T47D (cell line): ENCODE data around the gene NT5C1B.

Source experiments
- DNase-seq, 2 experiments: peaks; one replicate each; pipeline versions ENCODE4 v3.0.0 to v3.0.0-alpha.2; 2011 to 2012; ENCODE audit warnings: low read depth in 1 of 2, low spot score in 1 of 2
- JUND ChIP-seq: IDR thresholded peaks from 2 replicates; pipeline ENCODE4 v1.6.1; 2012; ENCODE audit warnings: low read depth
- in situ Hi-C: cut with HindIII; loops from 2 replicates; pipeline ENCODE4 v1.10.0; 2016; ENCODE audit warnings: low sequenced_read_pairs, low pct_unique_long_range_greater_than_20kb

NT5C1B gene

DNA sequence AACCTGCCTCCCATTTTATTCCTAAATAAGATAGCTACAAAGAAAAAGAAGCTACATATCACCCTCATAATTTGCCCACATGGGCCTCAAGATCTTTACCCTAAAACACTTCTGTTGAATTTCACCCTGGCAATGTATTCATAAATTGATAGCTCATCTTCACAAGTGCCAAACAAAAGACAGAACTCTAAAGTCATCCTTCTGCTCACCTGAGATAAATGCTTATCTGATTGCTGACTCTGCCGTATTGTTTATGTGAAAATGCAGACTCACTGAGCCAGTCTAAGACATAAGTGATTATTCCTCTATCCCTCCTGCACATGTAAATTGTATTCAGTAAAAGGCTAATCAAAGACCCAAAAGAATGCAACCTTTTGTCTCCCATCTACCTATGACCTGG, 30.9 kb downstream of the NT5C1B start:
- in situ Hi-C loops, result no loop called here
- no peak for DNase-seq
- TF ChIP-seq JUND, result no peak

DNA sequence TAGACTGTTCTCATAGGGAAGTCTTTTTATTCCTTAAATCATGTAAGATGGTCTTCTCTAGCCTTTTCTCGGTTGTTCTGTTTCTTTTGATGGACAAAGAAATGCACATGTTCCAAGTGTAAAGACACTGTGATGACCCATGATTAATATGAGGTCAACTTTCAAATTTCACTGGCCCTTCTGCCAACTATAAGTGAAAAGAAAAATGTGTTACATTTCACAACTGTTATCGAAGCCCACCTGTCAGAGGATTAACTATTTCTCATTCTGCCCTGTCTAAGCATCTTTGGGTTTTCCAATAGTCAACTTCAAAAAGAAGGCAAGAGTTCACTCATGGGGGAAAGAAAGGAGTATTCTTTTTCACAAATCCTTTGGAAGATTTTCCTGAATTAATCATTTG, 32.2 kb downstream of the NT5C1B start:
- TF ChIP-seq JUND, result no peak
- no peak for DNase-seq
- in situ Hi-C loops, result no loop called here

GRCh38 chr2:18552351-18553077, 36.9 kb downstream of the NT5C1B start:
- no peak for TF ChIP-seq JUND
- no peak for DNase-seq

GRCh38 chr2:18551623-18552022, 37.7 kb downstream of the NT5C1B start:
- DNase-seq, result no peak
- in situ Hi-C loops, result no loop called here
- TF ChIP-seq JUND, result no peak

More at GRCh38 chr2:18552351-18553077, 36.9 kb downstream of the NT5C1B start:
- in situ Hi-C loops, result no loop called here

- TF ChIP-seq JUND, result no peak
- in situ Hi-C loops, result no loop called here
- DNase-seq, result no peak
Observed at GRCh38 chr2:18551169-18551568, 38.2 kb downstream of the NT5C1B start.

DNA sequence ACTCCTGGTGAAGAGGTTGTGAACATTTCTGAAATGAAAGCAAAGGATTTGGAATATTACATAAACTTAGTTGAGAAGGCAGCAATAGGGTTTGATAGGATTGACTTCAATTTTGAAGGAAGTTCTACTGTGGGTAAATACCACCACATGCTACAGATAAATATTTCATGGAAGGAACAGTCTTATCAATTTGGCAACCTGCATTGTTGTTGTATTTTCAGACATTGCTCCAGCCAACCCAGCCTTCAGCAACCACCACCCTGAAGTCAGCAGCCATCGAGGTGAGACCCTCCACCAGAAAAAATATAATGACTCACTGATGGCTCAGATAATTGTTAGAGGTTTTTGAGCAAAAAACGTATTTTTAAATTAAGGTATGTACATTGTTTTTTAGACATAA, 38.9 kb downstream of the NT5C1B start:
- in situ Hi-C loops, result no loop called here
- TF ChIP-seq JUND, result no peak
- DNase-seq, result no peak

DNA sequence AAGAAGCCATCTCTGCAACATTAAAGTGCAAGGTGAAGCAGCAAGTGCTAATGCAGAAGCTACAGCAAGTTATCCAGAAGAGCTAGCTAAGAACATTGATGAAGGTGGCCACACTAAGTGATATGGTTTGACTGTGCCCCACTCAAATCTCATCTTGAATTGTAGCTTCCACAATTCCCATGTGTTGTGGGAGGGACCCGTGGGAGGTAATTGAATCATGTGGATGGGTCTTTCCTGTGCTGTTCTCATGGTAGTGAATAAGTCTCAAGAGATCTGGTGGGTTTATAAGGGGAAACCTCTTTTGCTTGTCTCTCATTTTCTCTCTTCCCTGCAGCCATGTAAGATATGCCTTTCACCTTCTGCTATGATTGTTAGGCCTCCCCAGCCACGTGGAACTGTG, 40.3 kb downstream of the NT5C1B start:
- no peak for TF ChIP-seq JUND
- no peak for DNase-seq
- in situ Hi-C loops, result no loop called here

GRCh38 chr2:18548621-18549020, 40.7 kb downstream of the NT5C1B start:
- no peak for TF ChIP-seq JUND
- DNase-seq, result no peak
- in situ Hi-C loops, result no loop called here

GRCh38 chr2:18546567-18546966, 42.8 kb downstream of the NT5C1B start:
- no peak for DNase-seq
- no peak for TF ChIP-seq JUND
- in situ Hi-C loops, result no loop called here

DNA sequence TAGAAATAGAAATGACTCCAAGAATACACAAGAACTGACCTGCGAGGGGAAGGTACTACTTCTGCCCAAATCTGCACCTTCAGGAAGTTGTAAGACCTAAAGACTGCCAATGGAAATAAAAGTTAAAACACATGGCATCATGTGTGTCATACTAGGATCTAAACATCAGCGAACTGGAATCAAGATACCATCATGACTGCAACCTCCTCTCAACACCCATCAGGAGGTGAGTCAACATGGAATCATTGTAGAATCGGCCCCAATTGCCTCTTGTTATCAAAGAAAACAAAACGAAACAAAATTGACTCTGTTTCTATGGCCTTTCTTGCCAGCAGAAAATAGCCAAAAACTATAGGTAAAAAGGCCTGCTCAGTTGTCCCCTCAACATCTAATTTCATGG, 44.0 kb downstream of the NT5C1B start:
- TF ChIP-seq JUND, result no peak
- in situ Hi-C loops, result no loop called here
- DNase-seq, result no peak

GRCh38 chr2:18544171-18544570, 45.2 kb downstream of the NT5C1B start:
- TF ChIP-seq JUND, result no peak
- DNase-seq, result no peak
- in situ Hi-C loops, result no loop called here

GRCh38 chr2:18540872-18541271, 48.5 kb downstream of the NT5C1B start:
- no peak for DNase-seq
- in situ Hi-C loops, result no loop called here
- TF ChIP-seq JUND, result no peak

DNA sequence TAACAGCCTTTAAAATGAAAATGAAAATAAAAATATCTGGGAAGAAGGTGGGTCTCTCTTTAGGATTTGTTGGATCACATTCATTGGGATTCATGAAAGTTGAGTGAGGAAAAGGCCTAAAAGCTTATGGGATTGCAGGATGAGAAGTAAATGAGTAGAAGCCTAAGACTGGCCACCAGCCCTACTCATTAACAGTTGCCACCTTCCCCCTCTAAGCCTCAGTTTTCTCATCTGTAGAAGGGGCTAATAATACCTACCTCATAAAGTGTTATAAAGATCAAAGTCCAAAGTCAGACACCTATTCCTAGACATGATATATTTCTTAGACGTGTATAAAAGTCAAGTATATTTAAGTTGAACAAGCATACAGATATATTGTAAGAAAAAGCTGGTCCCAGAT, 52.7 kb downstream of the NT5C1B start:
- in situ Hi-C loops, result no loop called here

GRCh38 chr2:18536100-18536499, 53.3 kb downstream of the NT5C1B start:
- no peak for TF ChIP-seq JUND
- in situ Hi-C loops, result no loop called here
- DNase-seq, result no peak

More for the DNA sequence above, 52.7 kb downstream of the NT5C1B start:
- no peak for DNase-seq
- no peak for TF ChIP-seq JUND
